Tibial nerve (tissue), 4 donors: ENCODE results near the gene CFAP46. TPM values are rescaled to one million over a fixed set of nuclear protein-coding genes. Genes with fewer than 3 reads are reported as not detected.

Experiments
- DNase-seq, 2 donors: peaks; one replicate each; pipeline ENCODE4 v3.0.0-alpha.2; 2019; ENCODE audit warnings: low spot score in 2 of 2
- H3K27ac ChIP-seq, 4 donors: fragments of 200-600 bp; sonication (generic) in 3 of 4; one replicate each; pipeline ENCODE4 v1.5.1; 2017 to 2019; ENCODE audit warnings: mild to moderate bottlenecking in 1 of 4
- H3K27me3 ChIP-seq, 2 donors: fragments of 200-600 bp; sonication (generic) in 1 of 2; one replicate each; pipeline versions ENCODE4 v1.5.1 to v1.6.0; 2017 to 2019
- H3K36me3 ChIP-seq, 3 donors: fragments of 200-600 bp; sonication (generic); one replicate each; pipeline ENCODE4 v1.5.1; 2018 to 2019
- H3K4me1 ChIP-seq, 4 donors: fragments of 200-600 bp; sonication (generic) in 3 of 4; one replicate each; pipeline ENCODE4 v1.5.1; 2017 to 2019
- H3K4me3 ChIP-seq, 4 donors: fragments of 200-600 bp; sonication (generic) in 3 of 4; one replicate each; pipeline ENCODE4 v1.5.1; 2017 to 2019; ENCODE audit warnings: mild to moderate bottlenecking in 1 of 4, moderate library complexity in 1 of 4
- H3K9me3 ChIP-seq, 4 donors: fragments of 200-600 bp; sonication (generic) in 3 of 4; one replicate each; pipeline ENCODE4 v1.5.1; 2017 to 2019
- CTCF ChIP-seq, 5 experiments: fragments of 200-600 bp in 3 of 5; fragments of 450-650 bp in 2 of 5; sonication (generic) in 3 of 5; IDR thresholded peaks; one replicate each; pipeline ENCODE4 v1.5.1; 2016 to 2019; ENCODE audit warnings: antibody characterized with exemption in 5 of 5, mild to moderate bottlenecking in 3 of 5, moderate library complexity in 2 of 5
- EP300 ChIP-seq, 2 donors: sonication (generic); formaldehyde crosslinking; IDR thresholded peaks; one replicate each; pipeline ENCODE4 v1.6.1; 2017; ENCODE audit warnings: antibody characterized with exemption in 2 of 2, mild to moderate bottlenecking in 1 of 2
- POLR2A ChIP-seq, 2 donors: fragments of 450-650 bp; IDR thresholded peaks; one replicate each; pipeline ENCODE4 v1.6.1; 2017; ENCODE audit warnings: antibody characterized with exemption in 2 of 2, mild to moderate bottlenecking in 2 of 2, moderate library complexity in 2 of 2
- WGBS, 2 donors: methylation state at CpG; one replicate each; pipeline ENCODE4 v1.1.5; 2018; 5-methylcytosine and 5-hydroxymethylcytosine counted together
- total RNA-seq, 4 donors: library from RNA; depleted of rRNA; stranded (reverse); fragments of >200 nt; gene quantifications; one replicate each; pipeline ENCODE4 v1.1.0, GENCODE V29; 2016

CFAP46 gene
- total RNA-seq, 4 donors from 2014 or later, result 0.90 to 1.4 TPM; not detected in 2

- DNase-seq, result no peak
- Histone ChIP-seq H3K4me3 (no peak overlapping the region), H3K36me3 (no peaks in the 10 kb centered on the region), H3K9me3 (no peaks in the 10 kb centered on the region), H3K27me3 (peaks cover 0 to 12% of the 10 kb centered on the region in 2 donors), H3K27ac (no peak overlapping the region), H3K4me1 (no peaks in the 10 kb centered on the region)
- 74 to 76% methylated on average over 19 to 21 of the region's 21 CpGs for WGBS, 2 donors
- TF ChIP-seq CTCF (IDR thresholded peaks at IDR 0.05), result no peak
- no peak for TF ChIP-seq POLR2A (IDR thresholded peaks at IDR 0.05)
- TF ChIP-seq EP300 (IDR thresholded peaks at IDR 0.05), result no peak
These were observed 39.4 kb upstream of the CFAP46 start for GRCh38 chr10:132981746-132982145.

- Histone ChIP-seq H3K27me3 (peaks cover 0 to 12% of the 10 kb centered on the region in 2 donors), H3K27ac (no peak overlapping the region), H3K9me3 (no peaks in the 10 kb centered on the region), H3K4me3 (no peak overlapping the region), H3K36me3 (no peaks in the 10 kb centered on the region), H3K4me1 (no peaks in the 10 kb centered on the region)
- 56 to 80% methylated on average over 9 to 17 of the region's 17 CpGs for WGBS, 2 donors
- no peak for TF ChIP-seq POLR2A (IDR thresholded peaks at IDR 0.05)
- no peak for TF ChIP-seq CTCF (IDR thresholded peaks at IDR 0.05)
- TF ChIP-seq EP300 (IDR thresholded peaks at IDR 0.05), result no peak
- DNase-seq, result no peak
These were observed 38.8 kb upstream of the CFAP46 start for GRCh38 chr10:132981173-132981555.

GRCh38 chr10:132980426-132981172 is 38.2 kb upstream of the CFAP46 start:
- no peaks in the 10 kb centered on the region for H3K9me3 ChIP-seq
- no peaks in the 10 kb centered on the region for H3K4me1 ChIP-seq
- 82 to 87% methylated on average over 34 to 36 of the region's 41 CpGs for WGBS, 2 donors
- no peak for DNase-seq
- no peaks in the 10 kb centered on the region for H3K36me3 ChIP-seq
- H3K27ac ChIP-seq, result no peak overlapping the region
- peaks cover 0 to 14% of the 10 kb centered on the region in 2 donors for H3K27me3 ChIP-seq
- no peak for TF ChIP-seq CTCF (IDR thresholded peaks at IDR 0.05)
- TF ChIP-seq POLR2A (IDR thresholded peaks at IDR 0.05), result no peak
- no peak for TF ChIP-seq EP300 (IDR thresholded peaks at IDR 0.05)
- H3K4me3 ChIP-seq, result no peak overlapping the region

GRCh38 chr10:132979491-132980425 is 37.4 kb upstream of the CFAP46 start:
- no peak overlapping the region for H3K4me3 ChIP-seq
- H3K27ac ChIP-seq, result no peak overlapping the region
- no peak for DNase-seq
- H3K9me3 ChIP-seq, result no peaks in the 10 kb centered on the region
- peaks cover 0 to 14% of the 10 kb centered on the region in 2 donors for H3K27me3 ChIP-seq
- no peaks in the 10 kb centered on the region for H3K4me1 ChIP-seq
- no peaks in the 10 kb centered on the region for H3K36me3 ChIP-seq
- no peak for TF ChIP-seq CTCF (IDR thresholded peaks at IDR 0.05)
- no peak for TF ChIP-seq POLR2A (IDR thresholded peaks at IDR 0.05)
- TF ChIP-seq EP300 (IDR thresholded peaks at IDR 0.05), result no peak
- 60 to 63% methylated on average over 24 of the region's 24 CpGs for WGBS, 2 donors

GRCh38 chr10:132978542-132978941 is 36.2 kb upstream of the CFAP46 start:
- TF ChIP-seq CTCF (IDR thresholded peaks at IDR 0.05) (no peak), POLR2A (IDR thresholded peaks at IDR 0.05) (no peak), EP300 (IDR thresholded peaks at IDR 0.05) (no peak)
- Histone ChIP-seq H3K27me3 (peaks cover 0 to 22% of the 10 kb centered on the region in 2 donors), H3K27ac (no peak overlapping the region), H3K9me3 (no peaks in the 10 kb centered on the region), H3K36me3 (no peaks in the 10 kb centered on the region), H3K4me1 (no peaks in the 10 kb centered on the region), H3K4me3 (no peak overlapping the region)
- DNase-seq, result no peak
- 85 to 87% methylated on average over 9 of the region's 9 CpGs for WGBS, 2 donors
